Left cardiac atrium (tissue), 4 donors: ENCODE measurements around the gene ESPN. TPM values are rescaled to one million over a fixed set of nuclear protein-coding genes. Genes with fewer than 3 reads are reported as not detected.

Experiments
- ATAC-seq, 2 donors: fragments of 200-7000 bp; cut with Tn5 transposase; one replicate each; pipeline ENCODE4 v1.9.1; 2020; ENCODE audit warnings: mild to moderate bottlenecking in 2 of 2, moderate library complexity in 2 of 2
- DNase-seq: peaks from one replicate; pipeline ENCODE4 v3.0.0-alpha.2; 2020
- intact Hi-C, 2 donors: fragments of 100-400 bp; cut with DNase I; formaldehyde crosslinking; loops; one replicate each; pipeline versions ENCODE4 v1.14.1 to v1.15.1; 2022 to 2023
- total RNA-seq, 2 donors: library from RNA; stranded (reverse); fragmentation: NEBNext Ultra II Directional; extraction: Animal tissue kit (Norgen Biotek cat#: 25700); gene quantifications; one replicate each; pipeline ENCODE4 v1.2.1, GENCODE V29; 2021
- donor health status: DM: no; HTN: yes; CAD: no.
- donor health status: DM: no; HTN: yes; CAD: no; lungs with severe emphysema.
- donor health status: DM: yes; HTN: yes; CAD: no.
- donor health status: Dilated cardiomyopathy.

The ESPN gene
- total RNA-seq, 2 donors from 2014 or later = 0.42 to 0.44 TPM

- ATAC-seq = no peak
Measured at GRCh38 chr1:6399294-6399693, 25.3 kb upstream of the ESPN start.

GRCh38 chr1:6401673-6402072 lies 22.9 kb upstream of the ESPN start:
- intact Hi-C loops = loop anchor here in 1 of 2 donors (5.0 to 10.0 kb wide), 2 partner anchors 34 to 157 kb away; partner anchors contain the start of gene HES3
- DNase-seq (no peak), ATAC-seq (no peak)

More at GRCh38 chr1:6399294-6399693, 25.3 kb upstream of the ESPN start:
- intact Hi-C loops = no loop called here
- DNase-seq = no peak

- DNase-seq (no peak), ATAC-seq (no peak)
- intact Hi-C loops = loop anchor here in 1 of 2 donors (10.0 kb wide), 1 partner anchor 163 kb away; the partner anchor contains the start of gene HES3
Measured at GRCh38 chr1:6408023-6408422, 16.6 kb upstream of the ESPN start.

GRCh38 chr1:6409053-6409452 lies 15.5 kb upstream of the ESPN start:
- intact Hi-C loops = loop anchor here in 1 of 2 donors (10.0 kb wide), 1 partner anchor 164 kb away; the partner anchor contains the start of gene HES3
- no peak for DNase-seq
- no peak for ATAC-seq

GRCh38 chr1:6409733-6410132 lies 14.8 kb upstream of the ESPN start:
- ATAC-seq = no peak
- intact Hi-C loops = loop anchor here in 1 of 2 donors (10.0 kb wide), 1 partner anchor 165 kb away; the partner anchor contains the start of gene HES3
- no peak for DNase-seq

GRCh38 chr1:6410248-6410893 lies 14.2 kb upstream of the ESPN start:
- intact Hi-C loops = no loop called here
- no peak for DNase-seq
- ATAC-seq = no peak

GRCh38 chr1:6412896-6413295 lies 11.7 kb upstream of the ESPN start:
- no peak for DNase-seq
- intact Hi-C loops = no loop called here
- no peak for ATAC-seq

GRCh38 chr1:6414443-6414844 lies 10.1 kb upstream of the ESPN start:
- ATAC-seq (peak in 1 of 2 donors; percentile 21), DNase-seq (no peak)
- intact Hi-C loops = no loop called here

- intact Hi-C loops = no loop called here
- DNase-seq (no peak), ATAC-seq (no peak)
Measured at GRCh38 chr1:6414881-6415626, 9.5 kb upstream of the ESPN start.

- DNase-seq (no peak), ATAC-seq (no peak)
- intact Hi-C loops = no loop called here
Measured at GRCh38 chr1:6416295-6416656, 8.3 kb upstream of the ESPN start.

GRCh38 chr1:6416906-6417305 lies 7.7 kb upstream of the ESPN start:
- ATAC-seq (no peak), DNase-seq (no peak)
- intact Hi-C loops = no loop called here

GRCh38 chr1:6417961-6418667 lies 6.5 kb upstream of the ESPN start:
- intact Hi-C loops = no loop called here
- ATAC-seq = no peak
- no peak for DNase-seq

- no peak for DNase-seq
- intact Hi-C loops = no loop called here
- ATAC-seq = no peak
Measured at GRCh38 chr1:6418668-6419396, 5.7 kb upstream of the ESPN start.

- DNase-seq = no peak
- intact Hi-C loops = no loop called here
- no peak for ATAC-seq
Measured at GRCh38 chr1:6419397-6419803, 5.2 kb upstream of the ESPN start.

GRCh38 chr1:6419804-6420453 lies 4.6 kb upstream of the ESPN start, which contains the start of gene HES2:
HES2 (minus strand) TSS chr1:6419919; CDS start chr1:6419820, 99 bp downstream.
- ATAC-seq (peak; percentile 23 to 63), DNase-seq (peak; percentile 50)
- intact Hi-C loops = no loop called here

GRCh38 chr1:6420454-6421042 lies 4.0 kb upstream of the ESPN start:
- DNase-seq = no peak
- intact Hi-C loops = no loop called here
- no peak for ATAC-seq

GRCh38 chr1:6421266-6421665 lies 3.3 kb upstream of the ESPN start:
- DNase-seq = no peak
- intact Hi-C loops = no loop called here
- no peak for ATAC-seq

GRCh38 chr1:6423321-6423999 lies 1.1 kb upstream of the ESPN start:
- intact Hi-C loops = no loop called here
- ATAC-seq (peak; percentile 19 to 41), DNase-seq (no peak)
